NB4 (cell line): ENCODE data around the gene ZNRF3.

ENCODE experiments used
- CTCF ChIP-seq: IDR thresholded peaks from one replicate; pipeline ENCODE4 v1.5.1; 2012; ENCODE audit warnings: low read depth, low read length
- MYC ChIP-seq: IDR thresholded peaks from 2 replicates; pipeline ENCODE4 v1.6.1; 2011; ENCODE audit warnings: low read depth, low read length

GRCh38 chr22:28985581-28986290 is 102.4 kb downstream of the ZNRF3 start:
- TF ChIP-seq CTCF, result no peak
- no peak for TF ChIP-seq MYC
